GM04504 (cell line): ENCODE measurements around the gene LGALS13.
"Not testable (repeated sequence)": the region's sequence is repeated elsewhere in the genome, so short reads cannot be mapped to it uniquely, and the experiment has no call there.

Experiments
- DNase-seq: peaks from one replicate; pipeline ENCODE4 v3.0.0-alpha.2; 2012; ENCODE audit warnings: low read depth

The LGALS13 gene

DNA sequence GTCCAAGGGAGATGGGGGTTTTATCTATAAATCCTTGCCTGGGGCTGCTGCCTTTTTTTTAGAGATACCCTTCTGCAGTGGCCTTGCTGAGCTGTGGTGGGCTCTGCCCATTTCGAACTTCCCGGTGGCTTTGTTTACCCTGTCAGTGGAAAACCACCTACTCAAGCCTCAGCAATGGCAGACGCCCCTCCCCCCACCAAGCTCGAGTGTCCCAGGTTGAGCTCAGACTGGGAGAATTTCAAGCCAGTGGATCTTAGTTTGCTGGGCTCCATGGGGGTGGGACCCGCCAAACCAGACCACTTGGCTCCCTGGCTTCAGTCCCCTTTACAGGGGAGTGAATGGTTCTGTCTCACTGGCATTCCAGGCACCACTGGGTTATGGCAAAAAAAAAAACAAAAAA lies 21.6 kb downstream of the LGALS13 start:
- no peak for DNase-seq

DNA sequence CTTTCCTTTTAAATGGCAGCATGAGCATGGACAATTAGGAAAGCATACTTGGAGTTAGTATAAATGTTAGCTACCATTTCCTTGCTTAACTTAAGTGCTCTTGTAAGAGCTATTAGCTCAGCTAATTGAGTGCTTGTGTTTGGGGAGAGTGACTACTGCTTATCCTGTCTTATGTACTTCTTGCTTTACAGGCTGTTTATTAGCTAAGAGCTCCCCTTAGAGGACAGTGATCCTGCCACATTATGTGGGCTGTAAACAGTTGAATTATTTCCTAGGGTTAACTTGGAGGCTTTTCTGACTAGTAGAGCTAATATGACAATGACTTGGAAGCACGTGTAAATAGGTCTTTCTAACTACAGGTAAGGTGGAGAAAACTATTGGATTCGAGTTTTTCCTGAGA lies 25.3 kb downstream of the LGALS13 start:
- DNase-seq = not testable (repeated sequence)

DNA sequence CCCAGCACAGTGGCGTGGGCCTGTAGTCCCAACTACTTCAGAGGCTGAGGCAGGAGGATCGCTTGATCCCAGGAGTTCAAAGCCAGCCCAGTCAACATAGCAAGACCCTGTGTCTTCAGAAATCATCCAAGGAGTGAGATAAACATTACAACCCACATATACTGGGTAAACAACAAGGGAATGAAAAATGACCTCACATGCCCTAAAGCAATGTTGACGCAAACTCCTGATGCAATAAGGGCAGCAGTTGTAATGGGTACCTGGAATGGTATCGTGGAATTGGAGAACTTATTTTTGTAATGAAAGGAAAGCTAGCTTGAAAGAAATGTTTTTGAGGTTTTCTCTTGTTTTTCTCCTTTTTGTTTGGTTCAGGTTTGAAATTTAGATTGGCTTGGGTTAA lies 28.9 kb downstream of the LGALS13 start:
- DNase-seq = no peak

- no peak for DNase-seq
Observed at GRCh38 chr19:39631626-39632025, 29.3 kb downstream of the LGALS13 start.

GRCh38 chr19:39637891-39638290 lies 35.6 kb downstream of the LGALS13 start:
- DNase-seq = no peak

GRCh38 chr19:39641773-39642172 lies 39.4 kb downstream of the LGALS13 start:
- DNase-seq = no peak

DNA sequence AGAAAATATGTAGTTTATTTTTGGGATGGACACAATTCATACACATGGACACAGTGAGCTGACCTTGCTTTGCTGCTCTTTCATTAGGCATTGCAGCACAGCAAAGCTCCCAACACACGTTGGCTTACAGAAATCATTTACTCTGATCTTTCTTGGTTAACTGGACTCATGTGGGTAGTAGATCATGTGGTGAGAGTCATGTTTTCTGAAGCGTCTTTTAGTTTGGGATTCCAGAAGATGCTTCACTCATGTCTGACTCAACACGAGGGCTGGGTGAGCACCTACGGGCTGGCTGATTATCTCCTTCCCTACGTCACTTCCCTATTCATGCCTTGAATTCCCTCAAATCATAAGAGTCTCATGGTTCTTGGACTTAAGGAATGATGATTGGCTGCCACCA lies 41.3 kb downstream of the LGALS13 start:
- DNase-seq = no peak

DNA sequence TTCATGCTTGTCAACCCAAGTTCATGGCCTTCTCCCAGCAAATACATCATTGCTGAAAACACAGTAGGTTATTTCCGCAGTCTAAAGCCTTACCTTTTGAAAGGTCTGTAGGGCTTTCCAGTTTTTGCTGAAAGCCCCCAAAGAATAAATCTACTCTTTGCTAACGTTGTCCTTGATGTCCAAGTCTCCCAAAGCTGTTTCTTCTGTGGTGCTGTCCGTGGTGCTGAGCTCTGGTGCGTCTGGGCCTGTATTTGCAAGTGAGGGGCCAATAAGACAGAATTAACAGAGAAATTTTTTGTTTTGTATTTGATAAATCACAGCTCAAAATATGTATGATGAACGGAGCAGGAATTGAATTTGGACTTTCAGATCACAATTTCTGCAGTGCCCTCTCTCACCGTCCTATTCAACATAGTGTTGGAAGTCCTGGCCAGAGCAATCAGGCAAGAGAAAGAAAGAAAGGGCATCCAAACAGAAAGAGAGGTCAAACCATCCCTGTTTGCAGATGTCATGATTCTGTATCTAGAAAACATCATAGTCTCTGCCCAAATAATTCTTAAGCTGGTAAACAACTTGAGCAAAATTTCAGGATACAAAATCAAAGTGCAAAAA lies 43.6 kb downstream of the LGALS13 start:
- no peak for DNase-seq

DNA sequence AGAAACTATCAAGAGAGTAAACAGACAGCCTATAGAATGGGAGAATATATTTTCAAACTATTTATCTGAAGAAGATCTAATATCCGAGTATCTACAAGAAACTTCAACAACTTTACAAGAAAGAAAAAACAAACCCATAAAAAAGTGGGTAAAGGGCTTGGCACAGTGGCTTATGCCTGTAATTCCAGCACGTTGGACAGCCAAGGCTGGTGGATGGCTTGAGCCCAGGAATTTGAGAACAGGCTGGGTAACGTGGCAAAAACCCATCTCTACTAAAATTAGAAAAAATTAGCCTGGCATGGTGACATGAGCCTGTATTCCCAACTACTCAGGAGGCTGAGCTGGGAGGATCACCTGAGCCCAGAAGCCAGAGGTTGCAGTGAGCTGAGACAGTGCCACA lies 45.6 kb downstream of the LGALS13 start:
- DNase-seq = no peak

GRCh38 chr19:39655613-39656012 lies 53.3 kb downstream of the LGALS13 start, which contains the start of gene LGALS16:
Gene LGALS16 (plus strand): TSS chr19:39655913. CDS start chr19:39655962, 49 bp downstream.
- no peak for DNase-seq
